GM13977 (cell line): ENCODE data around the gene LRRC8B.

Experiments used
- DNase-seq: peaks from one replicate; pipeline ENCODE4 v3.0.0; 2012; ENCODE audit warnings: low spot score
- CTCF ChIP-seq: IDR thresholded peaks from 2 replicates; pipeline ENCODE4 v1.5.1; 2012; ENCODE audit warnings: mild to moderate bottlenecking, control low read depth; ENCODE audit not compliant: insufficient read depth; ENCODE audit errors: extremely low read depth, missing control alignments
- in situ Hi-C: fragments of 300-500 bp; cut with MboI; formaldehyde crosslinking; loops from one replicate; pipeline ENCODE4 v1.12.0; 2022; ENCODE audit warnings: low sequenced_read_pairs, low pct_unique_long_range_greater_than_20kb, mixed read lengths, inconsistent platforms; ENCODE audit not compliant: unreplicated experiment

The LRRC8B gene

GRCh38 chr1:89578946-89579684 lies 54.5 kb downstream of the LRRC8B start:
- TF ChIP-seq CTCF = no peak
- in situ Hi-C loops = no loop called here
- no peak for DNase-seq

- TF ChIP-seq CTCF = no peak
- in situ Hi-C loops = no loop called here
- no peak for DNase-seq
Observed at GRCh38 chr1:89580036-89580435, 55.4 kb downstream of the LRRC8B start.

- TF ChIP-seq CTCF = no peak
- in situ Hi-C loops = no loop called here
- DNase-seq = no peak
Observed at GRCh38 chr1:89581859-89582258, 57.2 kb downstream of the LRRC8B start.

- in situ Hi-C loops = no loop called here
- no peak for DNase-seq
- TF ChIP-seq CTCF = no peak
Observed at GRCh38 chr1:89582571-89582970, 57.9 kb downstream of the LRRC8B start.

GRCh38 chr1:89584211-89584610 lies 59.6 kb downstream of the LRRC8B start:
- in situ Hi-C loops = no loop called here
- no peak for TF ChIP-seq CTCF
- no peak for DNase-seq

GRCh38 chr1:89584781-89585180 lies 60.2 kb downstream of the LRRC8B start:
- in situ Hi-C loops = no loop called here
- DNase-seq = no peak
- no peak for TF ChIP-seq CTCF
